C4-2B (cell line): ENCODE results near the gene STOML2.

Experiments
- CTCF ChIP-seq: fragments of 450-650 bp; conservative IDR thresholded peaks from 2 replicates; pipeline ENCODE4 v1.5.1; 2017; ENCODE audit warnings: mild to moderate bottlenecking
- ZFX ChIP-seq: fragments of 450-650 bp; IDR thresholded peaks from 2 replicates; pipeline ENCODE4 v1.6.1; 2017

- TF ChIP-seq CTCF (no peak), ZFX (no peak)
Observed at GRCh38 chr9:35078066-35078465, 24.9 kb downstream of the STOML2 start.
